Nephron progenitor cell (in vitro differentiated cells): ENCODE results near the gene ZMYND8.
A peak's percentile ranks its signal among the peaks of the same experiment; 100 is the strongest.

Experiments
- DNase-seq: peaks from one replicate; pipeline ENCODE4 v3.0.0; 2021
- H3K27ac Mint-ChIP-seq: 2 replicates; pipeline ENCODE4 v1.8.0; 2021; ENCODE audit warnings: mild to moderate bottlenecking, moderate library complexity, mixed read lengths
- H3K27me3 Mint-ChIP-seq: 2 replicates; pipeline ENCODE4 v1.8.0; 2021; ENCODE audit warnings: mild to moderate bottlenecking, low read depth, mixed read lengths; ENCODE audit not compliant: poor library complexity
- H3K36me3 Mint-ChIP-seq: 2 replicates; pipeline ENCODE4 v1.8.0; 2021; ENCODE audit warnings: low read depth, mixed read lengths
- H3K4me1 Mint-ChIP-seq: 2 replicates; pipeline ENCODE4 v1.8.0; 2021; ENCODE audit warnings: mixed read lengths
- H3K4me3 Mint-ChIP-seq: 2 replicates; pipeline ENCODE4 v1.8.0; 2021; ENCODE audit warnings: mild to moderate bottlenecking, moderate library complexity, mixed read lengths
- H3K9me3 Mint-ChIP-seq: 2 replicates; pipeline ENCODE4 v1.8.0; 2021; ENCODE audit warnings: mild to moderate bottlenecking, moderate library complexity, mixed read lengths
- TF ChIP-seq, protein P1 (sequence below): fragments of 200-600 bp; sonication (generic); IDR thresholded peaks from 2 replicates; pipeline ENCODE4 v1.5.0; 2021; ENCODE audit warnings: antibody characterized with exemption

Gene ZMYND8

DNA sequence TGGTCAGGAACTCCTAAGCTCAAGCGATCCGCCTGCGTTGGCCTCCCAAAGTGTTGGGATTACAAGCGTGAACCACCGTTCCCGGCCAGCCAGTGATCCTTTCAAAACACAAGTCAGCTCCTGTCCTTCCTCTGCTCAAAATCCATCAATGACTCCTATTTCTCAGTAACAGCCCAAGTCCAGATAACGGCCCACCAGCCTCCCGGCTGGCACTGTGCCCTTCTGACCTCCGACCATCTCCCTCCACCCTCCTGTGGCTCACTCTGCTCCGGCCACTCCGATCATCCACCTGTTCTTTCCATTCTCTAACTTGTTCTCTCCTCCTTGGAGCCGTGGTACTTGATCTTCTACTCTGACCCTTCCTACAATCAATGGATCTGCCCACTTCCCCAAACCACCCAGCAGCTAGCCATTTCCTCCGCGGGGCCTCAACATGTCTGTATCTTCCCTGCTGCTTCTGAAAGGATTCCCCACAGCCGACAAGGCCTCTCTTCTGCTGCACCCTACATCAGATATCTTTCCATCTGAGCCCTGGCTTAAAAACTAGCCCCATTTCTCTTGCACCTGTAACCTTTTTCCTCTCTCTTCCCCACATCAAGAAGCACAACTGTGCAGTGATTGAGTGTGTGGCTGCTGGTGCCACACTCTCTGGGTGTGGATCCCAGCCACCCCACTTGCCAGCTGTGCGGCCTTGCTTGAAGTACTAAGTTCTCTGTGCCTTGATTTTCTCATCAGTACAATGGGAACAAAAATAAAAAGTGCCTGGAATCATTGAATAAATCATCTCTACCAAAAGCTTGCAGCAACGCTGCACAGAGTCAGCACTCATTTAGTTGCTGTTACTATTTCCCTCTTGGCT, 6.1 kb upstream of the ZMYND8 start:
- Mint-ChIP-seq H3K27me3 (peaks cover 3% of the 10 kb centered on the region), H3K27ac (peak overlapping the region; percentile 97), H3K4me3 (peak overlapping the region; percentile 55), H3K9me3 (no peaks in the 10 kb centered on the region), H3K4me1 (peaks cover 17% of the 10 kb centered on the region), H3K36me3 (no peaks in the 10 kb centered on the region)
- TF ChIP-seq, protein P1, sequence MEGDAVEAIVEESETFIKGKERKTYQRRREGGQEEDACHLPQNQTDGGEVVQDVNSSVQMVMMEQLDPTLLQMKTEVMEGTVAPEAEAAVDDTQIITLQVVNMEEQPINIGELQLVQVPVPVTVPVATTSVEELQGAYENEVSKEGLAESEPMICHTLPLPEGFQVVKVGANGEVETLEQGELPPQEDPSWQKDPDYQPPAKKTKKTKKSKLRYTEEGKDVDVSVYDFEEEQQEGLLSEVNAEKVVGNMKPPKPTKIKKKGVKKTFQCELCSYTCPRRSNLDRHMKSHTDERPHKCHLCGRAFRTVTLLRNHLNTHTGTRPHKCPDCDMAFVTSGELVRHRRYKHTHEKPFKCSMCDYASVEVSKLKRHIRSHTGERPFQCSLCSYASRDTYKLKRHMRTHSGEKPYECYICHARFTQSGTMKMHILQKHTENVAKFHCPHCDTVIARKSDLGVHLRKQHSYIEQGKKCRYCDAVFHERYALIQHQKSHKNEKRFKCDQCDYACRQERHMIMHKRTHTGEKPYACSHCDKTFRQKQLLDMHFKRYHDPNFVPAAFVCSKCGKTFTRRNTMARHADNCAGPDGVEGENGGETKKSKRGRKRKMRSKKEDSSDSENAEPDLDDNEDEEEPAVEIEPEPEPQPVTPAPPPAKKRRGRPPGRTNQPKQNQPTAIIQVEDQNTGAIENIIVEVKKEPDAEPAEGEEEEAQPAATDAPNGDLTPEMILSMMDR: no peak
- DNase-seq: no peak

DNA sequence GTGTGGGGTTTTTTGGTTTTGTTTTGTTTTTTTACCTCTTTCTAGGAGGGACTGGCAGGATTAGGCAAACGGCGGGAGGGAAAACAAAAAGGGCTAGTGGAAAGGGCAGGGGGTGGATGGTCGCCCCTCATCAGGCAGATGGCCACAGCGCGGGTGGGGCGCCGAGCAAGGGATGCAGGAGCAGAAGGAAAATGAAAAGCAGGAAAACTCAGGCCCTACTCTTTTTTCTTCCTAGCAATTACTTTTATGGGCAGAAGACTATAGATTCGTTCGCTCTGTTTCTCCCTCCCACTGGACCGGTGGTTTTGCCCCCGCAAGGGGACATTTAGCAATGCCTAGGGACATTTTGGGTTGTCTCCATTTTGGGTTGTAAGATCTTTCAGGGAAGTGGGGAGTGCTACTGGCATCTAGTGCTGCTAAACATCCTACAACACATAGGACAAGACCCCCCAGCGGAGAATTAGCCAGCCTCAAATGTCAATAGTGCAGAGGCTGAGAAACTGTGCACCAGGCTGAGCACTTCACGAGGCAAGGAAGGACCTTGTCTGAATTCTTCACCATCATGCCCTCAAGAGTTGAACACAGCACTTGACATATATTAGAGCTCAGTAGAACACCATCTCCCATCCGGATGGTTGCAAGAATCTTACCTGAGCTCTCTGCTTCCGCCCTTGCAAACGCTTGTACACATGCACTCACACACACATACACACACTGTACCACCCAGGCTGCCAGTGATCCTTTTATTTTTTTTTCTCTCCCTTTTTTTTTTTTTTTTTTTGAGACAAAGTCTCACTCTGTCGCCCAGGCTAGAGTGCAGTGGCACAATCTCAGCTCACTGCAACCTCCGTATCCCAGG, 4.8 kb upstream of the ZMYND8 start:
- TF ChIP-seq, protein P1: no peak
- H3K27ac Mint-ChIP-seq: peak overlapping the region; percentile 100
- peak overlapping the region; percentile 66 for H3K4me3 Mint-ChIP-seq
- no peaks in the 10 kb centered on the region for H3K27me3 Mint-ChIP-seq
- no peaks in the 10 kb centered on the region for H3K36me3 Mint-ChIP-seq
- DNase-seq: peak; percentile 50
- no peaks in the 10 kb centered on the region for H3K9me3 Mint-ChIP-seq
- H3K4me1 Mint-ChIP-seq: peaks cover 17% of the 10 kb centered on the region

DNA sequence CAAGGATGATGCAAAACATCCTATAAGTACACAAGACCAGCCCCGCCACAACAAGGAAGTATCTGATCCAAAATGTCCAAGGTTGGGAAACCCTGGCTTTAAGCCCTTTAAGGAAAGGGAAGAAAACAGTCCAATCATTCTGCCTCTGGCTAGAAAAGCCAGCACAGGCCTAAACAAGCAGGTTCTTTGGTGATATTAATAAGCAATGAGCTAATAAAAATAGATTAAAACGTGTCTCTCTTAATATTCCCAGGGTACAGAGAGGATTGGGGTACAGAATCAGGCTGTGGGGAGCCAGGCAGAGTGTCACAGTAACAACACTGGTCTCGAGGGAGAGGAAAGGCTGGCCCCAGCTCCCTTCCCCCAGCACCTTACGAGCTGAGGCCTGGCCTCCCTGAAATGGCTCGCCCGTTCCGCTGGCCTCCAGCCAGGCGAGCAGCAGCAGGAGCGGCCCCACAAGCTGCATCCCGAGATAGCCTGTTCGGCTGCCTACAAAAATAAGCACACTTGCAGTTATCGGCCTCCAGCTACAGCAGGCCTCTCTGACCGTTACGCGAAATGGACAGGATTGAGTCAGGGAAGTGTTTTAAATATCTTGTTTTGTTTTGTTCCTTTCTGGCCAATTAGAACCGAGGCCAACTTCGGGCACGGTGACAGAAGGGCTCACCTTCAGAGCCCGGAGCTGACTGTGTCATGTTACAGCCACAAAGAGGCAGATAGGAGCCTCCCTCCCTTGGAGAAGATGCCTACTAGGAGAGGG, 4.0 kb upstream of the ZMYND8 start:
- no peaks in the 10 kb centered on the region for H3K36me3 Mint-ChIP-seq
- H3K9me3 Mint-ChIP-seq: no peaks in the 10 kb centered on the region
- H3K27me3 Mint-ChIP-seq: no peaks in the 10 kb centered on the region
- H3K4me1 Mint-ChIP-seq: peaks cover 16% of the 10 kb centered on the region
- peak overlapping the region; percentile 100 for H3K27ac Mint-ChIP-seq
- peak; percentile 62 for DNase-seq
- TF ChIP-seq, protein P1: no peak
- H3K4me3 Mint-ChIP-seq: peak overlapping the region; percentile 66

DNA sequence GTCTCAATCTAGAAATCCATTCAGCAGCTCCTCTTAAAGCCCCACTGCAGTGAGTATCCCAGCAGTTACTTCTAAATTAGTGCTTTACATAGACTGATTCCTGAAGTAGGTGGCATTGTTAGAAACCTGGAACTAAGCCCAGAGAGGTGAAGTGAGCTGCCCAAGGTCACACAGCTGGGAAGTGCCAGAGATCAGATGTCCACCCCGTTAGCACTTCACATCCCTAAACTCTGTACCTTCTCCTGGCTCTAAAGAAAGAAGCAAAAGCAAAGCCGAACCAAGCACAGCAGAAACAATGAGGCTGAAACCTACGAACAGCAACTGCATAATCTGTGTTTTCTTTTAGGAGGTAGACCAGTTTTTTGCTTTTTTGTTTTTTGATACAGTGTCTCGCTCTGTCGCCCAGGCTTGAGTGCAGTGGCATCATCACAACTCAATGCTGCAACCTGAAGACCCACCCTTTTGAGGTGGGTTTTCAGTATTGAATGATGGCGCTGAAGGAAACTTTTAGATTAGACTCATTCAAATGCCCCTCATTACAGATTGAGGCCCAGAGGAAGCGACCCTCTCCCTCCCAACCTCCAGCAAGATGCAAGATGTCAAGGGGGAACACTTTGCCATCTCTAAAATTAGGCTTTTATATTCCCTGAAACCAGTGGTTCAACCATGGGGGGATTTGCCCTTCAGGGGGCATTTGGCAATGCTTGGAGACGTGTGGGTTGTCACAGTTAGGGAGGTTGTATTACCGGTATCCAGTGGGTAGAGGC, 3.2 kb upstream of the ZMYND8 start:
- Mint-ChIP-seq H3K36me3 (no peaks in the 10 kb centered on the region), H3K27me3 (no peaks in the 10 kb centered on the region), H3K9me3 (no peaks in the 10 kb centered on the region), H3K4me1 (peaks cover 10% of the 10 kb centered on the region), H3K27ac (peak overlapping the region; percentile 100), H3K4me3 (peak overlapping the region; percentile 66)
- TF ChIP-seq, protein P1: no peak
- DNase-seq: no peak
